Caco-2 (cell line): Measurements from ENCODE around the gene SHPK. TPM values are rescaled to one million over a fixed set of nuclear protein-coding genes. Genes with fewer than 3 reads are reported as not detected.

ENCODE experiments used
- BruUV-seq: library from RNA; stranded (reverse); fragments of 400-500 nt; replicated peaks from 2 replicates; lab custom pipeline; 2021; lab: Mats Ljungman, UMichigan
- CTCF ChIA-PET: fragments of 300-600 bp; sonication (Branson Sonifier 250); formaldehyde crosslinking; loops from one replicate; lab custom pipeline; 2022; ENCODE audit warnings: antibody characterized with exemption; lab: Charles Lee
- POLR2A ChIA-PET: fragments of 300-600 bp; sonication (Branson Sonifier 250); formaldehyde crosslinking; loops from one replicate; lab custom pipeline; 2022; ENCODE audit warnings: antibody characterized with exemption; lab: Charles Lee
- DNase-seq, 2 experiments: peaks; one replicate each; pipeline versions ENCODE4 v3.0.0 to v3.0.0-alpha.2; 2020 to 2022
- H3K27me3 ChIP-seq: replicated peaks from 2 replicates; pipeline ENCODE4 v1.6.0; 2011; ENCODE audit warnings: low read length; ENCODE audit not compliant: control insufficient read depth, insufficient read depth
- H3K36me3 ChIP-seq: 2 replicates; pipeline ENCODE4 v1.5.1; 2011; ENCODE audit warnings: low read length; ENCODE audit not compliant: control insufficient read depth, insufficient read depth
- H3K4me1 ChIP-seq: fragments of 250-450 bp; sonication (Bioruptor Pico); 2 replicates; pipeline ENCODE4 v1.5.1; 2020; ENCODE audit warnings: mild to moderate bottlenecking
- H3K4me3 ChIP-seq: 2 replicates; pipeline ENCODE4 v1.5.1; 2011; ENCODE audit warnings: low read depth, mild to moderate bottlenecking, control low read depth, low read length
- H3K9me3 ChIP-seq: fragments of 250-450 bp; sonication (Bioruptor Pico); 2 replicates; pipeline ENCODE4 v1.5.1; 2020; ENCODE audit warnings: mild to moderate bottlenecking, moderate library complexity
- H3K27ac Mint-ChIP-seq: one replicate; pipeline ENCODE4 v1.8.0; 2022; ENCODE audit warnings: mixed read lengths; ENCODE audit not compliant: unreplicated experiment
- H3K27me3 Mint-ChIP-seq: one replicate; pipeline ENCODE4 v1.8.0; 2022; ENCODE audit warnings: mixed read lengths; ENCODE audit not compliant: insufficient read depth, unreplicated experiment
- H3K36me3 Mint-ChIP-seq: one replicate; pipeline ENCODE4 v1.8.0; 2022; ENCODE audit warnings: mild to moderate bottlenecking, mixed read lengths; ENCODE audit not compliant: insufficient read depth, unreplicated experiment
- H3K4me1 Mint-ChIP-seq: one replicate; pipeline ENCODE4 v1.8.0; 2022; ENCODE audit warnings: low read depth, mixed read lengths; ENCODE audit not compliant: unreplicated experiment
- H3K4me3 Mint-ChIP-seq: one replicate; pipeline ENCODE4 v1.8.0; 2022; ENCODE audit warnings: mild to moderate bottlenecking, moderate library complexity, mixed read lengths; ENCODE audit not compliant: unreplicated experiment
- H3K9me3 Mint-ChIP-seq: one replicate; pipeline ENCODE4 v1.8.0; 2022; ENCODE audit warnings: mixed read lengths; ENCODE audit not compliant: unreplicated experiment
- CTCF ChIP-seq, 2 experiments: fragments of 200-600 bp in 1 of 2; IDR thresholded peaks; 1 replicate in 1 of 2; 2 replicates in 1 of 2; pipeline versions ENCODE4 v1.5.1 to v1.8.0; 2011 to 2022; ENCODE audit warnings: antibody characterized with exemption in 1 of 2, control low read depth in 1 of 2, inconsistent platforms in 1 of 2, low read depth in 1 of 2, low read length in 1 of 2, mild to moderate bottlenecking in 1 of 2, moderate library complexity in 1 of 2; ENCODE audit not compliant: insufficient read depth in 1 of 2, severe bottlenecking in 1 of 2, unreplicated experiment in 1 of 2
- intact Hi-C: fragments of 100-400 bp; cut with micrococcal nuclease; formaldehyde crosslinking; loops from one replicate; pipeline ENCODE4 v1.10.0; 2022; ENCODE audit not compliant: unreplicated experiment
- total RNA-seq: library from RNA; stranded (reverse); gene quantifications from 2 replicates; pipeline ENCODE4 v1.2.3, GENCODE V29; 2022

Gene SHPK
- total RNA-seq, 1 experiment from 2014 or later: 17.7 TPM

DNA sequence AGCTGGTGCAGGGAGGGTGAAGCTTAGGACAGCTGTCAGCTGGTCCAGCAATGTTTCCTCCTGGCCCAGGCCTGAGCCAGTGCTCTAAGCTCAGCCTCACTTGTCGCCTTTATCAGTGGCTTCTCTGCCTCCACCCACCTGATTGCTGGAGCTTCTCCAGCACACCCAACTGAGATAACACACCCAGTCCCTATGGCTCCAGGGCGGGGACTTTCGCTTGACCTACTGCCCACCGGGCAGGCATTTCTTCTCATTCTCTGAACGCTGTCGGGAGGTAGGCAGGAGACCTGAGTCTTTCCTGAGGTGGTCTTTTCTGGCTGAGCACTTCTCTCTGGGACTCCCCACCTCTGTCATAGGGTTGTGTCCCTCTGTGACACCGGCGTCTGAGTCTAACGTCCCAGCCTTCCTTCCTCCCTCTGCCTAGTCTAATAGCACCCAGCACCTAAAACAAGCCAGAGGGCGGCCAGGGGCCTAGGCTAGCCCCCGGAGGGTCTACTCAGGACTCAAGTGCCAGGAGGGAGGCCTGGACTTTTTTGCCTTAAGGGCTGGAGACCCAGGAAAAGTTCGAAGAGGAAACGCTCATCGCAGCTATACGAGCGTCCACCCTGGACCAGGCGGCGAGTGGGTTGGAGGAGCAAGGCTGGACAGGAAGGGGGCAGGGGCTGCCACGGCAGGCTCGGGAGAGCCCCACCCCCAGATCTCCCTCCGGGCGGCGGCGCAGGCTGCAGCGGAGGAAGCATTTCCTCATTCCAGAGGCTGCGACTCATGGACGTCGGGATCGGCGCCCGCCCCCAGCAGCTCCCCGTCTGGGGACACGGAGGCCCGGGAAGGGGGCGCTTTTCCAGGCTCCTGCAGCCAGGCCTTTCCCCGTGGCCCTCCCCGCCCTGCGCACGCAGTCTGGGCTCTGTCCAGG is 31.6 kb upstream of the SHPK start:
- POLR2A ChIA-PET: interaction anchor here (0.5 to 1.3 kb wide), 5 partner anchors 31 to 579 kb away, joined by 3 to 9 read pairs (median 3); partner anchors contain the start of genes CTNS, HASPIN, NCBP3 and SHPK
- TSS peak; percentile 42 for BruUV-seq

DNA sequence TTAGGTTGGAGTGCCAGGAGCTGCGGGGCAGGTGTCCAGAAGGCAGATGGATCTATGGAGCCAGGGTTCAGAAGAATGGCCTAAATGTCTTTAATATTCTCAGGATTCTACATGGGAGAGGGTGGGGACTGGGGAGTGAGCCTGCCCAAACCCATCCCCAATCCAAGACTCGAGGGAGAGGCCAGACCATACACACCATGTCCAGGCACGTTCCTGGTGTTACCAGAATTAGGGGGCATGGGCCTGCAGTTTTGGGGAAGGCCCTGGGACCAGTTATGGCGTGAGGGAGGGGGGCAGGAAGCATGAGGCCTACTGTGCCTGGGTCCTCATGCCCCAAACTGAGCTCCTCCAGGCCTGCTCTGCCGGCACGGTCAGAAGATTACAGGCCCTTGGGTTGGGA is 30.5 kb upstream of the SHPK start:
- POLR2A ChIA-PET: no interaction called here
- no peak for TF ChIP-seq CTCF (IDR thresholded peaks at IDR 0.05; ENCODE audit: insufficient read depth in 1 of 2, low read depth in 1 of 2, low read length in 1 of 2, severe bottlenecking in 1 of 2, unreplicated experiment in 1 of 2)
- Mint-ChIP-seq H3K4me1 (no peaks in the 10 kb centered on the region), H3K27me3 (no peaks in the 10 kb centered on the region), H3K4me3 (peak overlapping the region; percentile 73), H3K36me3 (peaks cover 32% of the 10 kb centered on the region), H3K9me3 (no peaks in the 10 kb centered on the region), H3K27ac (peak overlapping the region; percentile 74)
- BruUV-seq: no TSS peak
- Histone ChIP-seq H3K4me1 (0 out of 2 replicates have a peak, but pooled peaks cover 4% of the 10 kb centered on the region), H3K36me3 (no peaks in the 10 kb centered on the region), H3K9me3 (no peaks in the 10 kb centered on the region), H3K27me3 (no peaks in the 10 kb centered on the region), H3K4me3 (no peak overlapping the region)
- CTCF ChIA-PET: interaction anchor here (1.0 kb wide), 1 partner anchor 30 kb away, joined by 4 read pairs; the partner anchor contains the start of genes CTNS and SHPK
- no peak for DNase-seq
- intact Hi-C loops: no loop called here

More for the DNA sequence above, 31.6 kb upstream of the SHPK start:
- intact Hi-C loops: no loop called here
- H3K36me3 Mint-ChIP-seq: peaks cover 32% of the 10 kb centered on the region
- no peaks in the 10 kb centered on the region for H3K27me3 Mint-ChIP-seq
- Histone ChIP-seq H3K4me3 (peak overlapping the region; percentile 65), H3K36me3 (no peaks in the 10 kb centered on the region), H3K27me3 (no peaks in the 10 kb centered on the region), H3K4me1 (0 out of 2 replicates have a peak, but pooled peaks cover 4% of the 10 kb centered on the region), H3K9me3 (no peaks in the 10 kb centered on the region)
- TF ChIP-seq CTCF (IDR thresholded peaks at IDR 0.05; ENCODE audit: insufficient read depth in 1 of 2, low read depth in 1 of 2, low read length in 1 of 2, severe bottlenecking in 1 of 2, unreplicated experiment in 1 of 2): peak in 1 of 2 experiments; percentile 9
- peak; percentile 85 to 87 for DNase-seq
- CTCF ChIA-PET: interaction anchor here (0.6 kb wide), 1 partner anchor 35 kb away, joined by 3 read pairs; no protein-coding TSS in a partner anchor
- H3K4me3 Mint-ChIP-seq: peak overlapping the region; percentile 93
- H3K27ac Mint-ChIP-seq: peak overlapping the region; percentile 95
- H3K9me3 Mint-ChIP-seq: no peaks in the 10 kb centered on the region
- no peaks in the 10 kb centered on the region for H3K4me1 Mint-ChIP-seq

DNA sequence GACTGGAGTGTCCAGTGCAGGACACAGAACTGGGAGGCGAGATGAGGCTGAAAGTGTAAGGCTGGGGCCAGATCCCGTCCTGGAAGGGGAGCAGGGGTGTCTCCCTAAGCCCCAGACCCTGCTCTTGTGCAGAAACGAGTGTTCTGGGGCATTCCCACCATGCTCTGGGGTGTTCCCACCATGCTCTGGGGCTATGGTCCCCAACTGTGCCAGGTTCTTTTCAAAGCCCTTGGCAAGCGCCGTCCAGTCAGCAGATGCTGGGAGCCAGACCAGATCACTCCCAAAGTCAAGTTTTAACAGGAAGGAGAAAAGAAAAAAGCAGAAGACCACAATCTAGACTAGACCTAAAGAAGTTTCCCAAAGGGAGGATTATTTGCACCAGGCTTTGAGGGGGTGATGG is 29.8 kb upstream of the SHPK start:
- H3K36me3 Mint-ChIP-seq: peaks cover 38% of the 10 kb centered on the region
- ChIA-PET POLR2A (no interaction called here), CTCF (no interaction called here)
- no peaks in the 10 kb centered on the region for H3K27me3 Mint-ChIP-seq
- H3K9me3 Mint-ChIP-seq: no peaks in the 10 kb centered on the region
- H3K4me3 Mint-ChIP-seq: peak overlapping the region; percentile 73
- H3K4me1 ChIP-seq: 0 out of 2 replicates have a peak, but pooled peaks cover 4% of the 10 kb centered on the region
- no peaks in the 10 kb centered on the region for H3K27me3 ChIP-seq
- no peak for DNase-seq
- no peak for TF ChIP-seq CTCF (IDR thresholded peaks at IDR 0.05; ENCODE audit: insufficient read depth in 1 of 2, low read depth in 1 of 2, low read length in 1 of 2, severe bottlenecking in 1 of 2, unreplicated experiment in 1 of 2)
- BruUV-seq: no TSS peak
- H3K4me1 Mint-ChIP-seq: no peaks in the 10 kb centered on the region
- H3K9me3 ChIP-seq: no peaks in the 10 kb centered on the region
- H3K36me3 ChIP-seq: no peaks in the 10 kb centered on the region
- intact Hi-C loops: no loop called here
- no peak overlapping the region for H3K4me3 ChIP-seq
- H3K27ac Mint-ChIP-seq: peak overlapping the region; percentile 74
